GM12801 (cell line): Measurements from ENCODE around the gene KIF6.

ENCODE experiments used
- TF ChIP-seq, protein P1 (sequence below): IDR thresholded peaks from one replicate; pipeline ENCODE4 v1.5.1; 2011; ENCODE audit warnings: control low read depth; ENCODE audit not compliant: insufficient read length; ENCODE audit errors: extremely low read depth

KIF6 gene

DNA sequence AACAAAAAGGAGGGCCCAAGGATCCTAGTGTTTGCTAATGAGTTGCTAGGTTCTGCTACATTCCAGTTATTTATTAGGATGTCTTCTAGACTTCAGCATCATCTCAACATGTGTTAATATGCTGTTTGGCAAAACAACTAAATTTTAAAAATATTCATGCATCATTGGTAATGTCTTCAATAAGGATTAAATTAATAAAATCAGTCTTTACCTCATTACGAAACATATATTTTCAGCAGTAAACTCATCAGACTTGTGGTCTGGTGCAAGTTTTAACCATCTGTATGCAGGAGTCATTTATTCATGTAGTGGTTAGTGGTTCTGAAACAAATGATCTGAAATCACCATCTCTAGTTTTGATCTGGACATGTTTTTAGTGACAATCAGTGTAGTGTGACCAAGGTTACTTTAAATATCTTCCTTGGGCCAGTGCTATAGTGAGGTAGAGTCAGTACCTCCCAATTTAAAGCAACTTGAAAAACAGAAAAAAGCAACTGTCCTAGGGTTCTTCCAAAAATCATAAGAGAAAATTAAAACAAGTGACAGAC is 317.7 kb downstream of the KIF6 start:
- TF ChIP-seq, protein P1, sequence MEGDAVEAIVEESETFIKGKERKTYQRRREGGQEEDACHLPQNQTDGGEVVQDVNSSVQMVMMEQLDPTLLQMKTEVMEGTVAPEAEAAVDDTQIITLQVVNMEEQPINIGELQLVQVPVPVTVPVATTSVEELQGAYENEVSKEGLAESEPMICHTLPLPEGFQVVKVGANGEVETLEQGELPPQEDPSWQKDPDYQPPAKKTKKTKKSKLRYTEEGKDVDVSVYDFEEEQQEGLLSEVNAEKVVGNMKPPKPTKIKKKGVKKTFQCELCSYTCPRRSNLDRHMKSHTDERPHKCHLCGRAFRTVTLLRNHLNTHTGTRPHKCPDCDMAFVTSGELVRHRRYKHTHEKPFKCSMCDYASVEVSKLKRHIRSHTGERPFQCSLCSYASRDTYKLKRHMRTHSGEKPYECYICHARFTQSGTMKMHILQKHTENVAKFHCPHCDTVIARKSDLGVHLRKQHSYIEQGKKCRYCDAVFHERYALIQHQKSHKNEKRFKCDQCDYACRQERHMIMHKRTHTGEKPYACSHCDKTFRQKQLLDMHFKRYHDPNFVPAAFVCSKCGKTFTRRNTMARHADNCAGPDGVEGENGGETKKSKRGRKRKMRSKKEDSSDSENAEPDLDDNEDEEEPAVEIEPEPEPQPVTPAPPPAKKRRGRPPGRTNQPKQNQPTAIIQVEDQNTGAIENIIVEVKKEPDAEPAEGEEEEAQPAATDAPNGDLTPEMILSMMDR: no peak

DNA sequence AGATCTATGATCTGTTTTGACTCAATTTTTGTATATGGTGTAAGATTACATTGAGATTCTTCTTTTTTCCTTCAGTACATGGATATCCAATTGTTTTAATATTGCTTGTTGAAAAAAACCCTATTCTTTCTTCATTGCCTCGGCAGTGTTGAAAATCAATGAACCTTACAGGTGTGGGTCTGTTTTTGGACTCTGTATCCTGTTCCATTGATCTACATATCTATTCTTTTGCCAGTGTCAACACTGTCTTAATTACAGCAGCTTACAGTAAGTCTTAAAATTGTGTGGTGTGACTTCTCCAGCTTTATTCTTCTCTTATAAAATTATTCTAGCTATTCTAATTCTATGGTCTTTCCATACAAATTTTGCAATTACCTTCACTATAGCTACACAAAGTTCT is 320.9 kb downstream of the KIF6 start:
- TF ChIP-seq, protein P1: no peak

DNA sequence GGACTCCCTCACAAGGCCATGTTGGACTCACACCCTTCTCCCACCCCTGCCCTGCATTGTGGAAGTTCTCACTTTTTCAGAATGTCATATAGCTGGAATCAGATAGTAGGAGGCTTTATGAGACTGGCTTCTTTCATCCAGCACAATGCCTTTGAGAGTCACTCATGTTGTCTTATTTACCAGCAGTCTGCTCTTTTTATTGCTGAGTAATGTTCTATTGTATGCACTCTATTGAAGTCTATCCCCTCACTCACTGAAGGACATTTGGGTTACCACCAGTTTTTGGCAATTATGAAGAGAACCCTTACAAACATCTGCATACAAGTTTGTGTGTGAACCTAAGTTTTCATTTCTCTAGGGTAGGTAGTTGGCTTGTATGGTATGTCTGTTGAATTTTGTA is 321.9 kb downstream of the KIF6 start:
- TF ChIP-seq, protein P1: no peak

DNA sequence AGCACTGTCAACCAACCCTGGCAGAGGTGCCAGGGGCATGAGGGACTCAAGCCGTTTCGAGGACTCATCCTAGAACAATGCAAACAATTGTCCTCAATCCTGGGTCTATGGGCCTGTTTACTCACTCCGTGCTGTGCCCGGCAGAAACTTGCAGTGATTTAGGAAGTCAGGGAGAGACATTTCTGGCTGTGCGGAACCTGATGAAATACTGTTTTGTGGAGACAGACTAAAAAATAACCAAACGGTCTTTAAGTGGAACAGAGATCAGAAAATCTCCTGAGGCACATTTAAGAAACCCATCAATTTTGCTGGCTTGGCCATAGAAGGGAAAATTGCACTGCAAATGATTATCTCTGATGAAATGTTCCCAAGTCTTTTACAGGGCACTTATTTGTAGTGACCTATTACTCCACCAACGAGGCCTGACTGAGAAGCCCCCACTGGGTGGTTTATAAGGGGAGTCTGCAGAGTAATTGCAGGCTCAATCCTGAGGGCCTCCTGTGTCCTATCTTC is 322.9 kb downstream of the KIF6 start:
- TF ChIP-seq, protein P1: no peak

DNA sequence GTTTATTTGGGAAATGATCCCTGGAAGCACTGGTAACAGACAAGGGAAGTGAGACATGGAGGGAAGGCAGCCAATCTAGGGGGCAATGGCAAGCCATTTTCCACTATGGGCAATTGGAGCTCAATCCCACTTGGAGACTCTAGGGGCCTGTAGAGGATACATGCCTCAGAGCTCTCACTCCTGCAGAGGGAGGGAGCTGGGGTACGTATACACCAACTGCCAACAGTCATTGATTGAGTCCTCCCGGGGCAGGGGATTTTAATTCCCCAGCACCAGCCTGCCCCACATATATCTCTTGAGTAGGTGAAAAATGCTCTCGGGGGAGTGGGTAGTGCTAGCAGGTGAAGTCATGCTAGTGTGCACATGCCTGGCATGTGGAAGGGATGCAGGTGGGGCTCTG is 323.8 kb downstream of the KIF6 start:
- TF ChIP-seq, protein P1: no peak

DNA sequence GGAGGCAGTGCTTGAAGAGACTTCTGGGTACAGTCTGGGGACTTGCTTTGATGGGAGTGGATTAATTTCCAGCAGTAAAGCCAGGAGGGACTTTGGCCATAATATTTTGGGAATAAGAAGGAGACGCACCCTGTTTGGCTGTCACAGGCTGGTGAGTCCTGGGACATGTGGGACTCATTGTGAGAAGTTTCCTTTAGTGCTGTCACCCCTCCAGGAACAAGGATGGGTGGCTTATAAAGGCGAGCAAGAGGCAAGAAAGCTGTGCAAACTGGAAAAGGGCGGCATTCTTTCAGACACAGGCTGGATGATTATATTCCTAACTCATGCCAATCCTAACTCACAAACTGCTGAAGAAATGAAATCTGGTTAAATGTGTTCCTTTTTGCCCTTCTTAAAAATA is 325.2 kb downstream of the KIF6 start:
- TF ChIP-seq, protein P1: no peak

DNA sequence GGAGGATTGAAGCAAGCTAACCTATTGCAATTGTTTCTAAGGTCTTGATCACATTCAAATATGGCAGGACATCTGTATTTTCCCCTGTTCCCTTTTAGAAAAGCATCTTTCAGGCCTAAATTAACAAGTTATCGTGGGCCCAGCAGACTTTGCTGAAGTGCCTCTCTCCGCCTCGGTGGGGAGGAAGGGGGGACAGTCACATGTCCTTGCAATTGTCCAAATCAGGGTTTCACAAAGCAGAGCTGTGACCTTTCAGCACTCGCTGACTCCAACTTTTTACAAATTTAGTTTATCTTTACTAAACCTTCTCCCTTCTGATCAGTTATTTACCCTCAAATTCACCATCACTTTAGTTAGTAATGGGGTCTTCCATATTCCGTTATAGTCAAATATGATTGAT is 328.4 kb downstream of the KIF6 start:
- TF ChIP-seq, protein P1: no peak
